Stimulated activated naive B cell treated with anti-CD40 and anti-IgM and Interleukin-4, amounts not matched to agents 10 μg/mL and 1 μg/mL and 100 μg/mL, for 72 hours (primary cell): Measurements from ENCODE around the gene TCF12.
"Not testable (repeated sequence)": the region's sequence is repeated elsewhere in the genome, so short reads cannot be mapped to it uniquely, and the experiment has no call there.

Source experiments
- ATAC-seq, 2 donors: fragments of 150-1000 bp; cut with Tn5 transposase; replicated peaks; 2 replicates each; pipeline ENCODE4 v1.10.0; 2021; ENCODE audit warnings: moderate library complexity in 1 of 2
- DNase-seq: peaks from one replicate; pipeline ENCODE4 v3.0.0; 2021
- H3K27ac Mint-ChIP-seq: one replicate; pipeline ENCODE4 v1.8.0; 2022; ENCODE audit warnings: mild to moderate bottlenecking, mixed read lengths
- H3K27me3 Mint-ChIP-seq, 2 donors: one replicate each; pipeline ENCODE4 v1.8.0; 2022; ENCODE audit warnings: mixed read lengths in 2 of 2
- H3K36me3 Mint-ChIP-seq, 2 donors: one replicate each; pipeline ENCODE4 v1.8.0; 2022; ENCODE audit warnings: mixed read lengths in 2 of 2, mild to moderate bottlenecking in 1 of 2
- H3K4me1 Mint-ChIP-seq, 2 donors: one replicate each; pipeline ENCODE4 v1.8.0; 2022; ENCODE audit warnings: mixed read lengths in 2 of 2, mild to moderate bottlenecking in 1 of 2
- H3K4me3 Mint-ChIP-seq, 2 donors: one replicate each; pipeline ENCODE4 v1.8.0; 2022; ENCODE audit warnings: mild to moderate bottlenecking in 2 of 2, mixed read lengths in 2 of 2, moderate library complexity in 1 of 2
- H3K9me3 Mint-ChIP-seq, 2 donors: one replicate each; pipeline ENCODE4 v1.8.0; 2022; ENCODE audit warnings: mixed read lengths in 2 of 2, mild to moderate bottlenecking in 1 of 2

The TCF12 gene

GRCh38 chr15:56944485-56944884 lies 26.0 kb downstream of the TCF12 start:
- Mint-ChIP-seq H3K4me1 (peaks cover 13 to 36% of the 10 kb centered on the region in 2 donors), H3K4me3 (no peak overlapping the region), H3K27me3 (no peaks in the 10 kb centered on the region), H3K27ac (no peak overlapping the region), H3K9me3 (peaks cover 7 to 8% of the 10 kb centered on the region in 2 donors), H3K36me3 (peaks cover 19 to 28% of the 10 kb centered on the region in 2 donors)
- ATAC-seq, result no peak
- no peak for DNase-seq

GRCh38 chr15:56946150-56946549 lies 27.7 kb downstream of the TCF12 start:
- H3K36me3 Mint-ChIP-seq, result peaks cover 21 to 30% of the 10 kb centered on the region in 2 donors
- peaks cover 14 to 37% of the 10 kb centered on the region in 2 donors for H3K4me1 Mint-ChIP-seq
- H3K9me3 Mint-ChIP-seq, result peaks cover 7 to 8% of the 10 kb centered on the region in 2 donors
- H3K27me3 Mint-ChIP-seq, result no peaks in the 10 kb centered on the region
- H3K4me3 Mint-ChIP-seq, result no peak overlapping the region
- ATAC-seq, result no peak
- no peak overlapping the region for H3K27ac Mint-ChIP-seq
- no peak for DNase-seq

GRCh38 chr15:56948000-56948763 lies 29.7 kb downstream of the TCF12 start:
- peaks cover 15 to 35% of the 10 kb centered on the region in 2 donors for H3K4me1 Mint-ChIP-seq
- H3K9me3 Mint-ChIP-seq, result peaks cover 7 to 8% of the 10 kb centered on the region in 2 donors
- DNase-seq (no peak), ATAC-seq (no peak)
- no peak overlapping the region for H3K27ac Mint-ChIP-seq
- peaks cover 21 to 27% of the 10 kb centered on the region in 2 donors for H3K36me3 Mint-ChIP-seq
- no peak overlapping the region for H3K4me3 Mint-ChIP-seq
- no peaks in the 10 kb centered on the region for H3K27me3 Mint-ChIP-seq

- Mint-ChIP-seq H3K9me3 (peaks cover 7 to 8% of the 10 kb centered on the region in 2 donors), H3K27me3 (no peaks in the 10 kb centered on the region), H3K27ac (no peak overlapping the region), H3K36me3 (peaks cover 22 to 29% of the 10 kb centered on the region in 2 donors), H3K4me3 (no peak overlapping the region), H3K4me1 (peaks cover 15 to 35% of the 10 kb centered on the region in 2 donors)
- ATAC-seq, result no peak
- DNase-seq, result no peak
These were observed 30.3 kb downstream of the TCF12 start for GRCh38 chr15:56948764-56949101.

GRCh38 chr15:56950979-56951378 lies 32.5 kb downstream of the TCF12 start:
- no peak overlapping the region for H3K4me3 Mint-ChIP-seq
- DNase-seq, result no peak
- peak overlapping the region; percentile 31 for H3K27ac Mint-ChIP-seq
- H3K36me3 Mint-ChIP-seq, result peaks cover 23 to 37% of the 10 kb centered on the region in 2 donors
- H3K27me3 Mint-ChIP-seq, result no peaks in the 10 kb centered on the region
- H3K4me1 Mint-ChIP-seq, result peaks cover 15 to 35% of the 10 kb centered on the region in 2 donors
- peak; percentile 97 to 98 for ATAC-seq
- H3K9me3 Mint-ChIP-seq, result peaks cover 6 to 11% of the 10 kb centered on the region in 2 donors

- Mint-ChIP-seq H3K27me3 (no peaks in the 10 kb centered on the region), H3K36me3 (peaks cover 25 to 40% of the 10 kb centered on the region in 2 donors), H3K4me3 (no peak overlapping the region), H3K4me1 (peaks cover 14 to 39% of the 10 kb centered on the region in 2 donors), H3K27ac (no peak overlapping the region), H3K9me3 (peaks cover 4 to 11% of the 10 kb centered on the region in 2 donors)
- no peak for ATAC-seq
- DNase-seq, result no peak
These were observed 35.3 kb downstream of the TCF12 start for GRCh38 chr15:56953790-56954189.

GRCh38 chr15:56955011-56955410 lies 36.6 kb downstream of the TCF12 start:
- peaks cover 22 to 38% of the 10 kb centered on the region in 2 donors for H3K36me3 Mint-ChIP-seq
- H3K4me3 Mint-ChIP-seq, H3K27me3 Mint-ChIP-seq: not testable (repeated sequence)

GRCh38 chr15:56956538-56956937 lies 38.1 kb downstream of the TCF12 start:
- Mint-ChIP-seq H3K36me3 (peaks cover 24 to 36% of the 10 kb centered on the region in 2 donors), H3K27me3 (no peaks in the 10 kb centered on the region), H3K27ac (no peak overlapping the region), H3K4me3 (no peak overlapping the region), H3K9me3 (peaks cover 4 to 11% of the 10 kb centered on the region in 2 donors), H3K4me1 (peaks cover 3 to 19% of the 10 kb centered on the region in 2 donors)
- no peak for DNase-seq
- ATAC-seq, result no peak

More at GRCh38 chr15:56955011-56955410, 36.6 kb downstream of the TCF12 start:
- H3K4me1 Mint-ChIP-seq, result peaks cover 10 to 32% of the 10 kb centered on the region in 2 donors
- H3K9me3 Mint-ChIP-seq, result peaks cover 4 to 11% of the 10 kb centered on the region in 2 donors
- not testable (repeated sequence) for H3K27ac Mint-ChIP-seq, DNase-seq, ATAC-seq

- Mint-ChIP-seq H3K9me3 (peaks cover 4 to 11% of the 10 kb centered on the region in 2 donors), H3K4me3 (no peak overlapping the region), H3K36me3 (peaks cover 26 to 36% of the 10 kb centered on the region in 2 donors), H3K27me3 (no peaks in the 10 kb centered on the region), H3K27ac (no peak overlapping the region), H3K4me1 (peaks cover 8 to 18% of the 10 kb centered on the region in 2 donors)
- ATAC-seq (no peak), DNase-seq (no peak)
These were observed 39.5 kb downstream of the TCF12 start for GRCh38 chr15:56957812-56958406.

GRCh38 chr15:56959318-56959648 lies 40.8 kb downstream of the TCF12 start:
- H3K27ac Mint-ChIP-seq, result no peak overlapping the region
- H3K36me3 Mint-ChIP-seq, result peaks cover 23 to 31% of the 10 kb centered on the region in 2 donors
- ATAC-seq (no peak), DNase-seq (no peak)
- peaks cover 15 to 32% of the 10 kb centered on the region in 2 donors for H3K4me1 Mint-ChIP-seq
- H3K4me3 Mint-ChIP-seq, result no peak overlapping the region
- no peaks in the 10 kb centered on the region for H3K27me3 Mint-ChIP-seq
- H3K9me3 Mint-ChIP-seq, result peaks cover 4 to 11% of the 10 kb centered on the region in 2 donors

GRCh38 chr15:56960116-56960515 lies 41.7 kb downstream of the TCF12 start:
- Mint-ChIP-seq H3K27me3 (no peaks in the 10 kb centered on the region), H3K4me1 (peaks cover 17 to 35% of the 10 kb centered on the region in 2 donors), H3K9me3 (peaks cover 4 to 9% of the 10 kb centered on the region in 2 donors), H3K27ac (no peak overlapping the region), H3K4me3 (no peak overlapping the region), H3K36me3 (peaks cover 19 to 23% of the 10 kb centered on the region in 2 donors)
- ATAC-seq (peak in 1 of 2 donors; percentile 18), DNase-seq (no peak)

- Mint-ChIP-seq H3K36me3 (peaks cover 4 to 5% of the 10 kb centered on the region in 2 donors), H3K27me3 (no peaks in the 10 kb centered on the region), H3K4me3 (no peak overlapping the region), H3K9me3 (no peaks in the 10 kb centered on the region), H3K27ac (no peak overlapping the region), H3K4me1 (peaks cover 16 to 34% of the 10 kb centered on the region in 2 donors)
- no peak for DNase-seq
- no peak for ATAC-seq
These were observed 44.7 kb downstream of the TCF12 start for GRCh38 chr15:56963126-56963525.

- H3K27ac Mint-ChIP-seq, result no peak overlapping the region
- H3K4me3 Mint-ChIP-seq, result no peak overlapping the region
- ATAC-seq (no peak), DNase-seq (no peak)
- H3K36me3 Mint-ChIP-seq, result peaks cover 0 to 4% of the 10 kb centered on the region in 2 donors
- peaks cover 20 to 31% of the 10 kb centered on the region in 2 donors for H3K4me1 Mint-ChIP-seq
- H3K9me3 Mint-ChIP-seq, result no peaks in the 10 kb centered on the region
- no peaks in the 10 kb centered on the region for H3K27me3 Mint-ChIP-seq
These were observed 45.3 kb downstream of the TCF12 start for GRCh38 chr15:56963710-56964109.

GRCh38 chr15:56964182-56964581 lies 45.7 kb downstream of the TCF12 start:
- H3K27me3 Mint-ChIP-seq, result no peaks in the 10 kb centered on the region
- ATAC-seq, result no peak
- peaks cover 24 to 30% of the 10 kb centered on the region in 2 donors for H3K4me1 Mint-ChIP-seq
- DNase-seq, result no peak
- peaks cover 4% of the 10 kb centered on the region in 2 donors for H3K36me3 Mint-ChIP-seq
- H3K4me3 Mint-ChIP-seq, result no peak overlapping the region
- no peaks in the 10 kb centered on the region for H3K9me3 Mint-ChIP-seq
- no peak overlapping the region for H3K27ac Mint-ChIP-seq
